ENCODE results near the gene CWC27.

The CWC27 gene

GRCh38 chr5:64768358-64769312 is at the start of gene CWC27, which contains the start of gene SREK1IP1:
TSS of gene CWC27 (plus strand) at chr5:64768930. CDS start at chr5:64769147, 217 bp downstream.
TSS of gene SREK1IP1 (minus strand) at chr5:64768691. CDS start at chr5:64768517, 174 bp downstream.
- peak; percentile 38 for TF ChIP-seq CTCF (IDR thresholded peaks at IDR 0.05; ENCODE audit: low read depth, low read length, missing control alignments)
- peak; percentile 87 for DNase-seq (ENCODE audit: low read depth)

DNA sequence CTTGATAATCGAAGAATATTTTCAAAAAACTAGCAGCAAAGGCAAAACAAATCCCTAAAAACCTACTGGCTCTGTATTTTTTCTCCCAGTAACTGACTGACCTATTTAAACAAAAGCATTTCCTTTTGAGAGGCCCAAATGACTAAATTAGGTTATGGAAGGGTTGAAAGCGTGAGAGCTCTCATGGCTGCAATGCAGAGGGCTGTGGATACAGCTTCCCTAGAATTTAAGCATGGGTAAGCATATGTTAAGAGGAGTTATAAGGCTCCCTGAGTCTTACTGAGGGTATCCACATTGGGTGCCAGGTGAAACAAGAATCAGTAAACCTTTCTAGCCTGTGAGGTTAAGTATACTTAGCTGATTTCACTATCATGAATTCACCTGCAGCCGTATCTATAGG is 46.1 kb upstream of the CWC27 start:
- H3K4me3 ChIP-seq (ENCODE audit: low read depth, low read length), result no peak overlapping the region
- DNase-seq (ENCODE audit: low read depth), result no peak
- TF ChIP-seq CTCF (IDR thresholded peaks at IDR 0.05; ENCODE audit: low read depth, low read length, missing control alignments), result no peak
- in situ Hi-C loops (cut with HindIII; ENCODE audit: low sequenced_read_pairs), result no loop called here

More at GRCh38 chr5:64768358-64769312, at the start of gene CWC27, which contains the start of gene SREK1IP1:
- in situ Hi-C loops (cut with HindIII; ENCODE audit: low sequenced_read_pairs), result no loop called here
- H3K4me3 ChIP-seq (ENCODE audit: low read depth, low read length), result peak within 1 kb of the TSS; percentile 83

DNA sequence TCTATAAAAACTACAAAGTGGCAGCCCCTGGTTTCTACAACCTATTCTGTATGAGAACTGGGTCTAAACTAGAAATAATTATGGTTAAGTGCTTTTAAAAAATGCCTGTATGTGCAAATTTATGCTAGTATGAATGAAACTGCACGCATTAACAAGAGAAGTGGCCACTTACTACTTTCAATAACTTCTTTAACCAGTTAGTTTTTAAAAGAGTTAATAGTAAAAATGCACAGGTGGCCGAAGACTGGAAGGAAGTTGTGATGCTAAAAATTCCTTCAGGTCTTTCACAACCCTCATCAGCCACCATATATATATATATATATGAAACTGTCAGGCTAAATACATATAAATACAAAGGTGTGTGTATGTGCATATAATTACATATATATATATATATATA is 41.6 kb upstream of the CWC27 start:
- in situ Hi-C loops (cut with HindIII; ENCODE audit: low sequenced_read_pairs), result no loop called here
- no peak overlapping the region for H3K4me3 ChIP-seq (ENCODE audit: low read depth, low read length)
- DNase-seq (ENCODE audit: low read depth), result no peak
- no peak for TF ChIP-seq CTCF (IDR thresholded peaks at IDR 0.05; ENCODE audit: low read depth, low read length, missing control alignments)

DNA sequence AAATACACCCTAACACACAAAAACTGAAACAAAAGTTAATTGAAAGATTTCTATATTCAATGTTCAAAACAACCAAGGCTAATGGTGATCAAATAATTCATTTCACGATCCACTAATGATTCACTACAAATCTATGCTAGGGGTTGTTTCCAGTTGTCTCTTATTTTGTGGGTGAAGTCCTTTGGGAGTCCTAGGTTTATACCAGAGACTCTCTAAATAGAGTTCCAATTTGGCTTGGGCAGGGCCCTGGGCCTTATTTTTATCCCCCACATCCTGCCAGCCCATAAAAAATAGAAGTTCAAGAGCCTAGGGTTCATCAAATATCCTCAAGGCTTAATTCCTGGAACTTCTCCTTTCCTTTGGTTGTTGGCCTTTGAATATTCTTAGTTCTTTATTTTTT is 26.3 kb upstream of the CWC27 start:
- in situ Hi-C loops (cut with HindIII; ENCODE audit: low sequenced_read_pairs), result no loop called here
- DNase-seq (ENCODE audit: low read depth), result no peak
- no peak for TF ChIP-seq CTCF (IDR thresholded peaks at IDR 0.05; ENCODE audit: low read depth, low read length, missing control alignments)
- no peak overlapping the region for H3K4me3 ChIP-seq (ENCODE audit: low read depth, low read length)

DNA sequence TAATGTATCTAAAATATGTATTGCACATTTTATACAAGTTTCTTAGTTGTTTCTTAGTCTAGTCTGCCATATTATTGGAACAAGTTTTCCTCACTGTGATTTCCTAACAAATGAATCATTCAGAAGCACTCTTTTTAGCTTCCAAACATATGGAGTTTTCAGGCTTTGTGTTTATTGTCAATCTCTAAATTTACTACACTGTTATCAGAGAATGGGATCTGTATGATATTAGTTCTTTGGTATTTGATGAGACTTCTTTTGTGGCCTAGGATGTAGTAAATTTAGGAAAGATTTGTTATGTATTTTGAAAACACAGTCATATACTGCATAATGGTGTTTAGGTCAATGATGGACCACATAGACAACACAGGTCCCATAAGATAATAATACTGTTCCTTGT is 25.9 kb upstream of the CWC27 start:
- TF ChIP-seq CTCF (IDR thresholded peaks at IDR 0.05; ENCODE audit: low read depth, low read length, missing control alignments), result no peak
- no peak overlapping the region for H3K4me3 ChIP-seq (ENCODE audit: low read depth, low read length)
- no peak for DNase-seq (ENCODE audit: low read depth)
- in situ Hi-C loops (cut with HindIII; ENCODE audit: low sequenced_read_pairs), result no loop called here

DNA sequence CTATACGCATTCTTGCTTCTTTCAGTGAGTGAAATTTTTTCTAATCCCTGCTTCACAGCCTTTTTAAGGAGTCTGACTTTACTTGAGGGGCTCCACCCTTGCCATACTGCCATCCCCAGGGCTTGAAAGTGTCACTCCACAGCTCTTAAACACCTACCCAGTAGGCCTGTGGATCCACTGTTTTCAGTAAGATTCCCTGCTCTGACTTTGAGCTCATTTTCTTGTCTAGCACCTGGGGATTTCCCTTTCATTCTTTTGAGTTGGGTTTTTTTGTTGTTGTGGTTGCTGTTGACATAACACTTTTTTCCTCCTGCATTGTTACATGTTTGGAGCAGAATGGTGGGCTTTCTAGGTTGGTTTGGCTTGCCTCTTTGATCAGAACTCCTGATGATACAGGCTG is 23.8 kb upstream of the CWC27 start:
- in situ Hi-C loops (cut with HindIII; ENCODE audit: low sequenced_read_pairs), result no loop called here
- DNase-seq (ENCODE audit: low read depth), result no peak
- TF ChIP-seq CTCF (IDR thresholded peaks at IDR 0.05; ENCODE audit: low read depth, low read length, missing control alignments), result no peak
- H3K4me3 ChIP-seq (ENCODE audit: low read depth, low read length), result no peak overlapping the region

Data from astrocyte of the cerebellum (primary cell).